Smooth muscle cell (in vitro differentiated cells): ENCODE measurements around the gene TUBA4A. TPM values are rescaled to one million over a fixed set of nuclear protein-coding genes. Genes with fewer than 3 reads are reported as not detected.

Source experiments
- DNase-seq: peaks from one replicate; lab custom pipeline; 2025; ENCODE audit not compliant: unreplicated experiment; lab: John Stamatoyannopoulos, UW
- H2AFZ ChIP-seq: fragments of 200-600 bp; sonication (generic); 2 replicates; pipeline ENCODE4 v1.6.0; 2016; ENCODE audit warnings: antibody characterized with exemption, low read depth, mild to moderate bottlenecking
- H3F3A ChIP-seq: fragments of 200-600 bp; sonication (generic); 2 replicates; pipeline ENCODE4 v1.6.0; 2017; ENCODE audit warnings: antibody characterized with exemption, low read depth
- H3K27ac ChIP-seq: fragments of 200-600 bp; sonication (generic); 2 replicates; pipeline ENCODE4 v1.5.1; 2016; ENCODE audit warnings: low read depth, mild to moderate bottlenecking
- H3K27me3 ChIP-seq: fragments of 200-600 bp; sonication (generic); 2 replicates; pipeline ENCODE4 v1.6.1; 2016; ENCODE audit warnings: low read depth, mild to moderate bottlenecking
- H3K36me3 ChIP-seq: fragments of 200-600 bp; sonication (generic); 2 replicates; pipeline ENCODE4 v1.5.1; 2016; ENCODE audit warnings: low read depth
- H3K4me1 ChIP-seq: fragments of 200-600 bp; sonication (generic); 2 replicates; pipeline ENCODE4 v1.5.1; 2016; ENCODE audit warnings: low read depth
- H3K4me2 ChIP-seq: fragments of 200-600 bp; sonication (generic); 2 replicates; pipeline ENCODE4 v1.6.0; 2016; ENCODE audit warnings: mild to moderate bottlenecking
- H3K4me3 ChIP-seq: fragments of 200-600 bp; sonication (generic); 2 replicates; pipeline ENCODE4 v1.5.1; 2016; ENCODE audit warnings: mild to moderate bottlenecking
- H3K79me2 ChIP-seq: fragments of 200-600 bp; sonication (generic); 2 replicates; pipeline ENCODE4 v1.6.0; 2016; ENCODE audit warnings: low read depth, mild to moderate bottlenecking
- H3K9ac ChIP-seq: fragments of 200-600 bp; sonication (generic); 2 replicates; pipeline ENCODE4 v1.6.0; 2016; ENCODE audit warnings: low read depth
- H3K9me3 ChIP-seq: fragments of 200-600 bp; sonication (generic); replicated peaks from 2 replicates; pipeline ENCODE4 v1.5.1; 2016; ENCODE audit warnings: low read depth
- H4K20me1 ChIP-seq: fragments of 200-600 bp; sonication (generic); 2 replicates; pipeline ENCODE4 v1.6.0; 2016; ENCODE audit warnings: low read depth
- WGBS: methylation state at CpG from one replicate; pipeline ENCODE4 v1.1.7; 2016; ENCODE audit warnings: low lambda C conversion rate; 5-methylcytosine and 5-hydroxymethylcytosine counted together
- polyA plus RNA-seq: library from polyadenylated mRNA; unstranded; fragments of >200 nt; fragmentation: Nextera tagmentation; extraction: Ambion mirVana; gene quantifications from 2 replicates; pipeline ENCODE4 v1.2.1, GENCODE V29; 2016
- total RNA-seq: library from RNA; depleted of rRNA; stranded (reverse); fragments of >200 nt; gene quantifications from 2 replicates; pipeline ENCODE4 v1.2.3, GENCODE V29; 2014
- TF ChIP-seq, protein P1 (sequence below): fragments of 200-600 bp; sonication (generic); IDR thresholded peaks from 2 replicates; pipeline ENCODE4 v1.5.1; 2017; ENCODE audit warnings: borderline replicate concordance, mild to moderate bottlenecking, antibody characterized with exemption; ENCODE audit not compliant: insufficient read depth, poor library complexity, severe bottlenecking

The TUBA4A gene
- total and polyA plus RNA-seq, 2 experiments from 2014 or later, result 29.4 to 53.2 TPM

DNA sequence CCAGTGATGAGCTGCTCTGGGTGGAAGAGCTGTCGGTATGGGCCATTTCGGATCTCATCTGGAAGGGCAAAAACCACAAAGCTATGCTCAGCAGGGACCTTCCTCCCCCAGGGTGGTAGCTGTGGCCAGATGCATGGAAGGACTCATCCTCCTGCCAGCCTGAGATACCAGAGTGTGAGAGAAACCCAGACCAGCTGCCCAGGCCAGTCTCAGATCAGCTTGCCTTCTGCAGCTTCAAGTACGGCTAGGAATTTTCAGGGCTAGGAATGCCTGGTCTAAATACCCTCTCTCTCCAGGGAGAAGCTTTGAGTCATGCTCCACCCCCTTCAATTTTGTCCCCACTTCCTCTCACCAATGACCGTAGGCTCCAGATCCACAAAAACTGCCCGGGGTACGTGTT is 2.1 kb downstream of the TUBA4A start:
- no peak for DNase-seq
- peaks cover 17% of the 10 kb centered on the region for H3F3A ChIP-seq
- H3K4me1 ChIP-seq, result peaks cover 20% of the 10 kb centered on the region
- peaks cover 1% of the 10 kb centered on the region for H3K79me2 ChIP-seq
- H2AFZ ChIP-seq, result no peak overlapping the region
- no peak overlapping the region for H3K4me3 ChIP-seq
- WGBS, result 63% methylated on average over 6 of the region's 6 CpGs
- no peak overlapping the region for H3K9ac ChIP-seq
- peaks cover 51% of the 10 kb centered on the region for H3K27me3 ChIP-seq
- TF ChIP-seq, protein P1, sequence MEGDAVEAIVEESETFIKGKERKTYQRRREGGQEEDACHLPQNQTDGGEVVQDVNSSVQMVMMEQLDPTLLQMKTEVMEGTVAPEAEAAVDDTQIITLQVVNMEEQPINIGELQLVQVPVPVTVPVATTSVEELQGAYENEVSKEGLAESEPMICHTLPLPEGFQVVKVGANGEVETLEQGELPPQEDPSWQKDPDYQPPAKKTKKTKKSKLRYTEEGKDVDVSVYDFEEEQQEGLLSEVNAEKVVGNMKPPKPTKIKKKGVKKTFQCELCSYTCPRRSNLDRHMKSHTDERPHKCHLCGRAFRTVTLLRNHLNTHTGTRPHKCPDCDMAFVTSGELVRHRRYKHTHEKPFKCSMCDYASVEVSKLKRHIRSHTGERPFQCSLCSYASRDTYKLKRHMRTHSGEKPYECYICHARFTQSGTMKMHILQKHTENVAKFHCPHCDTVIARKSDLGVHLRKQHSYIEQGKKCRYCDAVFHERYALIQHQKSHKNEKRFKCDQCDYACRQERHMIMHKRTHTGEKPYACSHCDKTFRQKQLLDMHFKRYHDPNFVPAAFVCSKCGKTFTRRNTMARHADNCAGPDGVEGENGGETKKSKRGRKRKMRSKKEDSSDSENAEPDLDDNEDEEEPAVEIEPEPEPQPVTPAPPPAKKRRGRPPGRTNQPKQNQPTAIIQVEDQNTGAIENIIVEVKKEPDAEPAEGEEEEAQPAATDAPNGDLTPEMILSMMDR, result no peak
- H3K36me3 ChIP-seq, result no peaks in the 10 kb centered on the region
- no peaks in the 10 kb centered on the region for H3K9me3 ChIP-seq
- H3K4me2 ChIP-seq, result peak overlapping the region; percentile 29
- H3K27ac ChIP-seq, result no peak overlapping the region
- no peaks in the 10 kb centered on the region for H4K20me1 ChIP-seq

DNA sequence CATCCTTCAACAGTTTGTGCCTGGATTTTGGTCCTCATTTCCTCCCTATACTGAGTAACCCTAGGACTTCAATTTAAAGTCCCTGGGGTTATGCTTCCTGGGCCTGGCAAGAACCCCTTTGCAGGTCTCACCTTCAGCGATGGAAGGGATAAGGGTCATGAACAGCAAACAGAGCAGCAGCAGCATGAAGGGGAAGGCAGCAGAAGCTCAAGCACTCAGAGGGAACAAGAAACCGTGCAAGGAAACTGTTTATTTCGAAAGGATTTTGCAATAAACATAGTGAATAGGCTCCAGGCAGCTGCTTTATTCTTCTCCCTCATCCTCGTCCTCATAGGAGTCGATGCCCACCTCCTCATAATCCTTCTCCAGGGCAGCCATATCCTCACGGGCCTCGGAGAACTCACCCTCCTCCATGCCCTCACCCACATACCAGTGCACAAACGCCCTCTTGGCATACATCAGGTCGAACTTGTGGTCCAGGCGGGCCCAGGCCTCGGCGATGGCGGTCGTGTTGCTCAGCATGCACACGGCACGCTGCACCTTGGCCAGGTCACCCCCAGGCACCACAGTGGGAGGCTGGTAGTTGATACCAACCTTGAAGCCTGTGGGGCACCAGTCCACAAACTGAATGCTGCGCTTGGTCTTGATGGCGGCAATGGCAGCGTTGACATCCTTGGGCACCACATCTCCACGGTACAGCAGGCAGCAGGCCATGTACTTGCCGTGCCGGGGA is 3.5 kb downstream of the TUBA4A start:
- no peak overlapping the region for H2AFZ ChIP-seq
- peak overlapping the region; percentile 89 for H3K27ac ChIP-seq
- no peaks in the 10 kb centered on the region for H3K36me3 ChIP-seq
- no peaks in the 10 kb centered on the region for H4K20me1 ChIP-seq
- TF ChIP-seq, protein P1, result no peak
- DNase-seq, result no peak
- H3K4me1 ChIP-seq, result peaks cover 26% of the 10 kb centered on the region
- WGBS, result 92% methylated on average over 22 of the region's 22 CpGs
- peaks cover 13% of the 10 kb centered on the region for H3K79me2 ChIP-seq
- H3F3A ChIP-seq, result peaks cover 17% of the 10 kb centered on the region
- no peak overlapping the region for H3K9ac ChIP-seq
- peaks cover 37% of the 10 kb centered on the region for H3K27me3 ChIP-seq
- no peak overlapping the region for H3K4me3 ChIP-seq
- no peaks in the 10 kb centered on the region for H3K9me3 ChIP-seq
- H3K4me2 ChIP-seq, result peak overlapping the region; percentile 58

DNA sequence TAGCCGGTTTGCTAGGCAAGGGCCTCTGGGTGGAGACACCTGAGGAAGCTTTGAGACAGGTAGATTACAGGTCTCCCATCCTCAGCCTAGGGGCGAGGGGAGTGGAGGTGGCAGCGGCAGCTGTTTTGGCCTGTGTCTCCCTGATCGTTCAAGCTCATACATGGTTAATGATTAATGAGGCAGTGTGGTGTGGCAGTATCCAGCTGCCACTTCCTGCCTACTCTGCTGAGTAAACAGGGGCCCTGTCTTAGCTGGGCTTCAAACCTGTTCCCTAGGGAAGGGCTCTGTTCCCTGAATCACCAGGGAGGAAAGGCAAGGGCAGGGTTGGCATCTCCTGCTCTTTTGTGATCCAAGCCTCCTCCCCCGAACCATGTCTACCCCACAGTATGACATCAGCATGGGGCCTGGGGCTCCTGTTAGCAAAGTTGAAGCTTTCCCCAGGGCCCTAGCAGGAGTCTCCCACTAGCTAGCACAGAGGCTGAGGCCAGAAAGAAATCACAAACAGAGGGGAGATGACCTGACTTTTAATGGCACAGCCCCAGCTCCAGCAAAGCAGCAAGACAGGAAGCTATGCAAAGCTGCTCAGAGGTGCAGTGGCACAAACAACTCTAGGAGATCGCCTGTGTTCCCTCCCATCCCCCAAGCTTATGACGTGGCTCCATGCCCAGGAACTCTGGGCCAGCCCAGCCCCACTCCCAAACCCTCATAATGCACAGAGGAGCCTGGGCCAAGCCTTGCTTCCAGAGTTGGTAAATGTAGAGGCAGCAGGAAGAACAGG is 4.3 kb downstream of the TUBA4A start:
- no peak for DNase-seq
- 45% methylated on average over 7 of the region's 7 CpGs for WGBS
- H3K36me3 ChIP-seq, result no peaks in the 10 kb centered on the region
- no peaks in the 10 kb centered on the region for H4K20me1 ChIP-seq
- no peaks in the 10 kb centered on the region for H3K9me3 ChIP-seq
- TF ChIP-seq, protein P1, result no peak
- no peak overlapping the region for H3K4me3 ChIP-seq
- no peak overlapping the region for H3K9ac ChIP-seq
- peak overlapping the region; percentile 58 for H3K4me2 ChIP-seq
- H3K79me2 ChIP-seq, result peaks cover 13% of the 10 kb centered on the region
- H3K27me3 ChIP-seq, result peaks cover 29% of the 10 kb centered on the region
- no peak overlapping the region for H2AFZ ChIP-seq
- peaks cover 22% of the 10 kb centered on the region for H3K4me1 ChIP-seq
- H3F3A ChIP-seq, result peaks cover 12% of the 10 kb centered on the region
- H3K27ac ChIP-seq, result peak overlapping the region; percentile 89
